GM23338 (cell line): Measurements from ENCODE around the gene GPATCH8. TPM values are rescaled to one million over a fixed set of nuclear protein-coding genes. Genes with fewer than 3 reads are reported as not detected.
A peak's percentile ranks its signal among the peaks of the same experiment; 100 is the strongest.

Experiments
- ATAC-seq: fragments of 200-7000 bp; cut with Tn5 transposase; 3 replicates; pipeline ENCODE4 v1.9.1; 2020
- DNase-seq: peaks from one replicate; pipeline ENCODE4 v3.0.0-alpha.2; 2015; ENCODE audit warnings: low spot score
- H2AFZ ChIP-seq: fragments of 200-600 bp; sonication (generic); 2 replicates; pipeline ENCODE4 v1.8.0; 2016; ENCODE audit warnings: antibody characterized with exemption, mild to moderate bottlenecking, moderate library complexity
- H3F3A ChIP-seq: fragments of 200-600 bp; sonication (generic); replicated peaks from 2 replicates; pipeline ENCODE4 v1.8.0; 2017; ENCODE audit warnings: antibody characterized with exemption, mixed run types, low read depth
- H3K27ac ChIP-seq: fragments of 200-600 bp; sonication (generic); 2 replicates; pipeline ENCODE4 v1.6.1; 2016; ENCODE audit warnings: low read depth
- H3K27me3 ChIP-seq: fragments of 200-600 bp; sonication (generic); 2 replicates; pipeline ENCODE4 v1.8.0; 2016; ENCODE audit warnings: mild to moderate bottlenecking, mixed run types, moderate library complexity; ENCODE audit not compliant: insufficient read depth
- H3K36me3 ChIP-seq: fragments of 200-600 bp; sonication (generic); 2 replicates; pipeline ENCODE4 v1.8.0; 2016; ENCODE audit warnings: mild to moderate bottlenecking; ENCODE audit not compliant: insufficient read depth
- H3K4me1 ChIP-seq: fragments of 200-600 bp; sonication (generic); 2 replicates; pipeline ENCODE4 v1.8.0; 2016; ENCODE audit warnings: mild to moderate bottlenecking, moderate library complexity; ENCODE audit not compliant: insufficient read depth
- H3K4me2 ChIP-seq: fragments of 200-600 bp; sonication (generic); 2 replicates; pipeline ENCODE4 v1.7.1; 2017; ENCODE audit warnings: mixed run types
- H3K4me3 ChIP-seq: fragments of 200-600 bp; sonication (generic); 2 replicates; pipeline ENCODE4 v1.6.1; 2016; ENCODE audit warnings: mixed run types
- H3K79me2 ChIP-seq: fragments of 200-600 bp; sonication (generic); replicated peaks from 2 replicates; pipeline ENCODE4 v1.8.0; 2017; ENCODE audit warnings: mild to moderate bottlenecking; ENCODE audit not compliant: insufficient read depth
- H3K9me2 ChIP-seq: fragments of 200-600 bp; sonication (generic); 2 replicates; pipeline ENCODE4 v1.8.0; 2017; ENCODE audit not compliant: insufficient read depth
- H4K20me1 ChIP-seq: fragments of 200-600 bp; sonication (generic); replicated peaks from 2 replicates; pipeline ENCODE4 v1.8.0; 2017; ENCODE audit warnings: mild to moderate bottlenecking; ENCODE audit not compliant: insufficient read depth
- H3K27ac Mint-ChIP-seq: 2 replicates; pipeline ENCODE4 v1.8.0; 2020; ENCODE audit warnings: inconsistent platforms, mild to moderate bottlenecking, moderate library complexity, mixed read lengths
- H3K27me3 Mint-ChIP-seq: 3 replicates; pipeline ENCODE4 v1.8.0; 2022; ENCODE audit warnings: low read depth, mild to moderate bottlenecking, moderate library complexity, mixed read lengths, inconsistent platforms; ENCODE audit not compliant: insufficient read depth, poor library complexity
- H3K36me3 Mint-ChIP-seq: 3 replicates; pipeline ENCODE4 v1.8.0; 2021; ENCODE audit warnings: low read depth, mild to moderate bottlenecking, inconsistent platforms, moderate library complexity, mixed read lengths
- H3K4me1 Mint-ChIP-seq: 3 replicates; pipeline ENCODE4 v1.8.0; 2020; ENCODE audit warnings: mild to moderate bottlenecking, inconsistent platforms, mixed read lengths
- H3K4me3 Mint-ChIP-seq: 3 replicates; pipeline ENCODE4 v1.8.0; 2021; ENCODE audit warnings: moderate library complexity, mild to moderate bottlenecking, inconsistent platforms, mixed read lengths
- H3K9me3 Mint-ChIP-seq: 3 replicates; pipeline ENCODE4 v1.8.0; 2020; ENCODE audit warnings: moderate library complexity, mild to moderate bottlenecking, inconsistent platforms, mixed read lengths
- CTCF ChIP-seq, 2 experiments: fragments of 200-600 bp in 1 of 2; sonication (generic) in 1 of 2; conservative IDR thresholded peaks; 2 replicates each; pipeline versions ENCODE4 v1.5.1 to v1.6.1; 2016 to 2017; ENCODE audit warnings: antibody characterized with exemption in 2 of 2, low read depth in 2 of 2, mild to moderate bottlenecking in 2 of 2, moderate library complexity in 1 of 2
- EZH2 ChIP-seq: fragments of 200-600 bp; sonication (generic); IDR thresholded peaks from one replicate; pipeline ENCODE4 v1.8.0; 2017; ENCODE audit warnings: antibody characterized with exemption, mild to moderate bottlenecking, low read depth; ENCODE audit not compliant: unreplicated experiment
- EZH2phosphoT487 ChIP-seq: fragments of 200-600 bp; sonication (generic); IDR thresholded peaks from one replicate; pipeline ENCODE4 v1.8.1; 2018; ENCODE audit warnings: antibody characterized with exemption; ENCODE audit not compliant: unreplicated experiment
- JUNB ChIP-seq: IDR thresholded peaks from one replicate; pipeline ENCODE4 v1.6.1; 2016; ENCODE audit warnings: antibody characterized with exemption; ENCODE audit not compliant: unreplicated experiment
- NANOG ChIP-seq: IDR thresholded peaks from 2 replicates; pipeline ENCODE4 v1.6.1; 2016; ENCODE audit warnings: antibody characterized with exemption, borderline replicate concordance
- STAT1 ChIP-seq: IDR thresholded peaks from one replicate; pipeline ENCODE4 v1.6.1; 2016; ENCODE audit warnings: antibody characterized with exemption; ENCODE audit not compliant: unreplicated experiment
- ZNF114 ChIP-seq: fragments of 250-450 bp; sonication (Bioruptor Pico); IDR thresholded peaks from 2 replicates; pipeline ENCODE4 v1.5.0; 2020; ENCODE audit warnings: mild to moderate bottlenecking, moderate library complexity
- polyA plus RNA-seq: library from polyadenylated mRNA; unstranded; fragments of >200 nt; fragmentation: Nextera tagmentation; extraction: Ambion mirVana; gene quantifications from 2 replicates; pipeline ENCODE4 v1.2.1, GENCODE V29; 2016
- total RNA-seq: library from RNA; depleted of rRNA; stranded (reverse); fragments of >200 nt; shearing (Covaris generic); gene quantifications from 2 replicates; pipeline ENCODE4 v1.2.3, GENCODE V29; 2014
- TF ChIP-seq, protein P1 (sequence below): fragments of 250-450 bp; sonication (Bioruptor Pico); IDR thresholded peaks from 2 replicates; pipeline ENCODE4 v1.5.0; 2020; ENCODE audit warnings: mild to moderate bottlenecking, moderate library complexity
- TF ChIP-seq, protein P2 (sequence below): IDR thresholded peaks from one replicate; pipeline ENCODE4 v1.6.1; 2018; ENCODE audit warnings: antibody characterized with exemption; ENCODE audit not compliant: unreplicated experiment

Gene GPATCH8
- total and polyA plus RNA-seq, 2 experiments from 2014 or later = 44.4 to 76.5 TPM

DNA sequence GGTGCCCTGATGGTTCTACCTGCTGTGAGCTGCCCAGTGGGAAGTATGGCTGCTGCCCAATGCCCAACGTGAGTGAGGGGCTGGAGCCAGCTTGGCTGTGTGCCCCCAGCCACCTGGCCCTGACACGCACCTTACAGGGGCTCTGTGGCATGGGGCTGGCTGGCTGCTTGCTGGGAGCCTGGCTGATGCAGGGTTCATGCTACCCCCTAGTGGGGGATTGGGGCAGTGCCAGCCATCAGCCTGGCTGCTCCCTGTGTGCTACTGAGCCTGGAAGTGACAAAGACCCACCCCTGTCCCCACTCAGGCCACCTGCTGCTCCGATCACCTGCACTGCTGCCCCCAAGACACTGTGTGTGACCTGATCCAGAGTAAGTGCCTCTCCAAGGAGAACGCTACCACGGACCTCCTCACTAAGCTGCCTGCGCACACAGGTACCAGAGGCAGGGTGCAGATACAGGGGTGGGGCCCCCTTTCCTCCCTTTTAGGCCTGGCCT is 152.4 kb downstream of the GPATCH8 start:
- no peak overlapping the region for H3K4me3 ChIP-seq
- H3K27ac Mint-ChIP-seq = no peak overlapping the region
- no peak overlapping the region for H3K4me2 ChIP-seq
- peaks cover 4% of the 10 kb centered on the region; the same call in 1 of the 2 replicates for H3K79me2 ChIP-seq
- ATAC-seq (peak; percentile 68), DNase-seq (peak; percentile 85)
- no peak overlapping the region for H2AFZ ChIP-seq
- H3K27ac ChIP-seq = no peak overlapping the region
- H3K4me1 Mint-ChIP-seq = peaks cover 12% of the 10 kb centered on the region
- H3K9me2 ChIP-seq = no peaks in the 10 kb centered on the region
- H3K9me3 Mint-ChIP-seq = peaks cover 2% of the 10 kb centered on the region; the same call in 1 of the 3 replicates
- peaks cover 7% of the 10 kb centered on the region; the same call in 1 of the 2 replicates for H3K4me1 ChIP-seq
- peaks cover 8% of the 10 kb centered on the region; the same call in 1 of the 2 replicates for H3K27me3 ChIP-seq
- H3K27me3 Mint-ChIP-seq = peaks cover 22% of the 10 kb centered on the region
- peaks cover 8% of the 10 kb centered on the region; the same call in 2 of the 3 replicates for H3K36me3 Mint-ChIP-seq
- peaks cover 3% of the 10 kb centered on the region; the same call in 1 of the 2 replicates for H4K20me1 ChIP-seq
- no peak overlapping the region for H3K4me3 Mint-ChIP-seq
- H3F3A ChIP-seq = peaks cover 10% of the 10 kb centered on the region; the same call in 1 of the 2 replicates
- TF ChIP-seq CTCF (conservative IDR thresholded peaks at IDR 0.05; ENCODE audit: low read depth in 2 of 2) = peak; percentile 66 to 89
- no peak for TF ChIP-seq EZH2phosphoT487
- no peaks in the 10 kb centered on the region for H3K36me3 ChIP-seq

- Mint-ChIP-seq H3K27me3 (peaks cover 21% of the 10 kb centered on the region), H3K9me3 (peaks cover 3% of the 10 kb centered on the region; the same call in 1 of the 3 replicates), H3K4me3 (no peak overlapping the region), H3K27ac (no peak overlapping the region), H3K4me1 (peaks cover 12% of the 10 kb centered on the region), H3K36me3 (peaks cover 8% of the 10 kb centered on the region; the same call in 2 of the 3 replicates)
- peaks cover 3% of the 10 kb centered on the region; the same call in 1 of the 2 replicates for H3F3A ChIP-seq
- no peaks in the 10 kb centered on the region for H3K9me2 ChIP-seq
- H3K36me3 ChIP-seq = no peaks in the 10 kb centered on the region
- H2AFZ ChIP-seq = no peak overlapping the region
- H3K4me2 ChIP-seq = no peak overlapping the region
- DNase-seq (no peak), ATAC-seq (no peak)
- H4K20me1 ChIP-seq = peaks cover 3% of the 10 kb centered on the region; the same call in 1 of the 2 replicates
- peaks cover 4% of the 10 kb centered on the region; the same call in 1 of the 2 replicates for H3K79me2 ChIP-seq
- H3K4me1 ChIP-seq = peaks cover 7% of the 10 kb centered on the region; the same call in 1 of the 2 replicates
- no peak overlapping the region for H3K27ac ChIP-seq
- peaks cover 8% of the 10 kb centered on the region; the same call in 1 of the 2 replicates for H3K27me3 ChIP-seq
- no peak overlapping the region for H3K4me3 ChIP-seq
- TF ChIP-seq EZH2phosphoT487 = no peak
- TF ChIP-seq JUNB = no peak
- TF ChIP-seq NANOG = no peak
- TF ChIP-seq STAT1 = no peak
- TF ChIP-seq, protein P1, sequence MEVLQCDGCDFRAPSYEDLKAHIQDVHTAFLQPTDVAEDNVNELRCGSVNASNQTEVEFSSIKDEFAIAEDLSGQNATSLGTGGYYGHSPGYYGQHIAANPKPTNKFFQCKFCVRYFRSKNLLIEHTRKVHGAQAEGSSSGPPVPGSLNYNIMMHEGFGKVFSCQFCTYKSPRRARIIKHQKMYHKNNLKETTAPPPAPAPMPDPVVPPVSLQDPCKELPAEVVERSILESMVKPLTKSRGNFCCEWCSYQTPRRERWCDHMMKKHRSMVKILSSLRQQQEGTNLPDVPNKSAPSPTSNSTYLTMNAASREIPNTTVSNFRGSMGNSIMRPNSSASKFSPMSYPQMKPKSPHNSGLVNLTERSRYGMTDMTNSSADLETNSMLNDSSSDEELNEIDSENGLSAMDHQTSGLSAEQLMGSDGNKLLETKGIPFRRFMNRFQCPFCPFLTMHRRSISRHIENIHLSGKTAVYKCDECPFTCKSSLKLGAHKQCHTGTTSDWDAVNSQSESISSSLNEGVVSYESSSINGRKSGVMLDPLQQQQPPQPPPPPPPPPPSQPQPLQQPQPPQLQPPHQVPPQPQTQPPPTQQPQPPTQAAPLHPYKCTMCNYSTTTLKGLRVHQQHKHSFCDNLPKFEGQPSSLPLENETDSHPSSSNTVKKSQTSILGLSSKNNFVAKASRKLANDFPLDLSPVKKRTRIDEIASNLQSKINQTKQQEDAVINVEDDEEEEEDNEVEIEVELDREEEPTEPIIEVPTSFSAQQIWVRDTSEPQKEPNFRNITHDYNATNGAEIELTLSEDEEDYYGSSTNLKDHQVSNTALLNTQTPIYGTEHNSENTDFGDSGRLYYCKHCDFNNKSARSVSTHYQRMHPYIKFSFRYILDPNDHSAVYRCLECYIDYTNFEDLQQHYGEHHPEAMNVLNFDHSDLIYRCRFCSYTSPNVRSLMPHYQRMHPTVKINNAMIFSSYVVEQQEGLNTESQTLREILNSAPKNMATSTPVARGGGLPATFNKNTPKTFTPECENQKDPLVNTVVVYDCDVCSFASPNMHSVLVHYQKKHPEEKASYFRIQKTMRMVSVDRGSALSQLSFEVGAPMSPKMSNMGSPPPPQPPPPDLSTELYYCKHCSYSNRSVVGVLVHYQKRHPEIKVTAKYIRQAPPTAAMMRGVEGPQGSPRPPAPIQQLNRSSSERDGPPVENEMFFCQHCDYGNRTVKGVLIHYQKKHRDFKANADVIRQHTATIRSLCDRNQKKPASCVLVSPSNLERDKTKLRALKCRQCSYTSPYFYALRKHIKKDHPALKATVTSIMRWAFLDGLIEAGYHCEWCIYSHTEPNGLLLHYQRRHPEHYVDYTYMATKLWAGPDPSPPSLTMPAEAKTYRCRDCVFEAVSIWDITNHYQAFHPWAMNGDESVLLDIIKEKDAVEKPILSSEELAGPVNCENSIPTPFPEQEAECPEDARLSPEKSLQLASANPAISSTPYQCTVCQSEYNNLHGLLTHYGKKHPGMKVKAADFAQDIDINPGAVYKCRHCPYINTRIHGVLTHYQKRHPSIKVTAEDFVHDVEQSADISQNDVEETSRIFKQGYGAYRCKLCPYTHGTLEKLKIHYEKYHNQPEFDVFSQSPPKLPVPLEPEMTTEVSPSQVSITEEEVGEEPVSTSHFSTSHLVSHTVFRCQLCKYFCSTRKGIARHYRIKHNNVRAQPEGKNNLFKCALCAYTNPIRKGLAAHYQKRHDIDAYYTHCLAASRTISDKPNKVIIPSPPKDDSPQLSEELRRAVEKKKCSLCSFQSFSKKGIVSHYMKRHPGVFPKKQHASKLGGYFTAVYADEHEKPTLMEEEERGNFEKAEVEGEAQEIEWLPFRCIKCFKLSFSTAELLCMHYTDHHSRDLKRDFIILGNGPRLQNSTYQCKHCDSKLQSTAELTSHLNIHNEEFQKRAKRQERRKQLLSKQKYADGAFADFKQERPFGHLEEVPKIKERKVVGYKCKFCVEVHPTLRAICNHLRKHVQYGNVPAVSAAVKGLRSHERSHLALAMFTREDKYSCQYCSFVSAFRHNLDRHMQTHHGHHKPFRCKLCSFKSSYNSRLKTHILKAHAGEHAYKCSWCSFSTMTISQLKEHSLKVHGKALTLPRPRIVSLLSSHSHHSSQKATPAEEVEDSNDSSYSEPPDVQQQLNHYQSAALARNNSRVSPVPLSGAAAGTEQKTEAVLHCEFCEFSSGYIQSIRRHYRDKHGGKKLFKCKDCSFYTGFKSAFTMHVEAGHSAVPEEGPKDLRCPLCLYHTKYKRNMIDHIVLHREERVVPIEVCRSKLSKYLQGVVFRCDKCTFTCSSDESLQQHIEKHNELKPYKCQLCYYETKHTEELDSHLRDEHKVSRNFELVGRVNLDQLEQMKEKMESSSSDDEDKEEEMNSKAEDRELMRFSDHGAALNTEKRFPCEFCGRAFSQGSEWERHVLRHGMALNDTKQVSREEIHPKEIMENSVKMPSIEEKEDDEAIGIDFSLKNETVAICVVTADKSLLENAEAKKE = no peak
- TF ChIP-seq, protein P2, sequence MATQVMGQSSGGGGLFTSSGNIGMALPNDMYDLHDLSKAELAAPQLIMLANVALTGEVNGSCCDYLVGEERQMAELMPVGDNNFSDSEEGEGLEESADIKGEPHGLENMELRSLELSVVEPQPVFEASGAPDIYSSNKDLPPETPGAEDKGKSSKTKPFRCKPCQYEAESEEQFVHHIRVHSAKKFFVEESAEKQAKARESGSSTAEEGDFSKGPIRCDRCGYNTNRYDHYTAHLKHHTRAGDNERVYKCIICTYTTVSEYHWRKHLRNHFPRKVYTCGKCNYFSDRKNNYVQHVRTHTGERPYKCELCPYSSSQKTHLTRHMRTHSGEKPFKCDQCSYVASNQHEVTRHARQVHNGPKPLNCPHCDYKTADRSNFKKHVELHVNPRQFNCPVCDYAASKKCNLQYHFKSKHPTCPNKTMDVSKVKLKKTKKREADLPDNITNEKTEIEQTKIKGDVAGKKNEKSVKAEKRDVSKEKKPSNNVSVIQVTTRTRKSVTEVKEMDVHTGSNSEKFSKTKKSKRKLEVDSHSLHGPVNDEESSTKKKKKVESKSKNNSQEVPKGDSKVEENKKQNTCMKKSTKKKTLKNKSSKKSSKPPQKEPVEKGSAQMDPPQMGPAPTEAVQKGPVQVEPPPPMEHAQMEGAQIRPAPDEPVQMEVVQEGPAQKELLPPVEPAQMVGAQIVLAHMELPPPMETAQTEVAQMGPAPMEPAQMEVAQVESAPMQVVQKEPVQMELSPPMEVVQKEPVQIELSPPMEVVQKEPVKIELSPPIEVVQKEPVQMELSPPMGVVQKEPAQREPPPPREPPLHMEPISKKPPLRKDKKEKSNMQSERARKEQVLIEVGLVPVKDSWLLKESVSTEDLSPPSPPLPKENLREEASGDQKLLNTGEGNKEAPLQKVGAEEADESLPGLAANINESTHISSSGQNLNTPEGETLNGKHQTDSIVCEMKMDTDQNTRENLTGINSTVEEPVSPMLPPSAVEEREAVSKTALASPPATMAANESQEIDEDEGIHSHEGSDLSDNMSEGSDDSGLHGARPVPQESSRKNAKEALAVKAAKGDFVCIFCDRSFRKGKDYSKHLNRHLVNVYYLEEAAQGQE = no peak
- no peak for TF ChIP-seq ZNF114 (CRISPR knock-in tag)
- TF ChIP-seq EZH2 = no peak
These were observed 153.6 kb downstream of the GPATCH8 start for GRCh38 chr17:44349553-44350070.
